Medulla oblongata (tissue), 1 donor: ENCODE data around the gene SPDYE11.
"Not testable (repeated sequence)": the region's sequence is repeated elsewhere in the genome, so short reads cannot be mapped to it uniquely, and the experiment has no call there.

ENCODE experiments used
- DNase-seq: peaks from one replicate; pipeline ENCODE4 v3.0.0-alpha.2; 2015; ENCODE audit errors: extremely low spot score

The SPDYE11 gene

GRCh38 chr7:73057811-73058210 lies at the start of gene SPDYE11:
Gene SPDYE11 (minus strand): TSS chr7:73057911. CDS start chr7:73056111, 1,800 bp downstream.
- DNase-seq, result not testable (repeated sequence)

GRCh38 chr7:73085938-73086337 lies 28.2 kb upstream of the SPDYE11 start, which contains the start of gene SPDYE9:
Gene SPDYE9 (minus strand): TSS chr7:73086038. CDS start chr7:73084238, 1,800 bp downstream.
- not testable (repeated sequence) for DNase-seq

GRCh38 chr7:73029666-73030065 lies 28.0 kb downstream of the SPDYE11 start, which contains the start of gene SPDYE8:
Gene SPDYE8 (minus strand): TSS chr7:73029766. CDS start chr7:73027966, 1,800 bp downstream.
- not testable (repeated sequence) for DNase-seq

- DNase-seq, result not testable (repeated sequence)
Measured at GRCh38 chr7:73006491-73006890, 51.2 kb downstream of the SPDYE11 start.

- peak; percentile 86 for DNase-seq
Measured at GRCh38 chr7:73005693-73006447, 51.8 kb downstream of the SPDYE11 start.

- DNase-seq, result not testable (repeated sequence)
Measured at GRCh38 chr7:73005356-73005692, 52.4 kb downstream of the SPDYE11 start.

GRCh38 chr7:72997887-72998468 lies 59.7 kb downstream of the SPDYE11 start:
- not testable (repeated sequence) for DNase-seq
